ENCODE measurements around the gene OSBPL5.

The OSBPL5 gene

DNA sequence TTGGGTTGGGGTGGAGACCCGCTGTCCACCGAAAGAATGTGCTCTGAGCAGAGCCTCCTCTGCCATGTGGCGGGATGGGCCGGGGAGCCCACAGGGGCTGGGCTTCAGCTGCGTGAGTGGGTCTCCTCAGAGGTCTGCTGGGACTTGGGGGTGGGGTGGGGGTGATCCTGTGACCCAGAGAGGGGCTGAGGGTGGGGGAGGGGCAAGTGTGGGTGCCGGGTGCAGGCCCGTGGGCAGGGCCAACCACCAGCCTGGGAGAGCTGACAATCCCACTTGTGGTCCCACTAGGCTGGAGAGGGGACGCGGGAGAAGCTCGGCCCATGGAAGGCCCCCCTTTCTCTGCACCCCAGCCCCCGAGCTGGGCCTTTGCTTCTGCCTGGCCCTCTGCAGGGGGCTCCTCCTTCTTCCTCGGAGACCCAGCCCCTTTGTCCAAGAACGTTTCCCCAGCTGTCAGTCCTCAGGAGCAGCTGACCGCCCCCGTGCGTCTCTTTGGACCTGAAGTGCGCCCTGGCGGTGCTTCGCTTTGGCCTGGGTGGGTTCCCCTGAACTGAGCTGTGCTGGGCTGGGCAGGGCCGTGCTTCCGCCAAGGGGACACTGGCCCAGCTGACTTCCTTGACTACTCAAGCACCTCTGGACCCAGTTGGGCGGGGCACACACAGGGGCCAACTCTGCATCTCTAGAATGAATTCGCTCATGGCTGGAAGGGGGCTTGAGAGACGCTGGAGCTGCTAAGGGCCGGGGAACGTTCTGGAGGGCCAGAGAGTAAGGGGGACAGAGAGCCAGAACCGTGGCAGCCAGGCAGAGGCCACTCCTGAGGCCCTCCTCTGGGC lies 30.2 kb downstream of the OSBPL5 start:
- Histone ChIP-seq H3K36me3 (ENCODE audit: control insufficient read depth in 2 of 2, insufficient read depth in 1 of 2, low read length in 2 of 2) (no peaks in the 10 kb centered on the region), H3K4me1 (ENCODE audit: control insufficient read depth, insufficient read depth, low read length) (no peaks in the 10 kb centered on the region)
- CTCF ChIA-PET = interaction anchor here (0.7 kb wide), 1 partner anchor 248 kb away, joined by 3 read pairs; no protein-coding TSS in a partner anchor

More for the DNA sequence above, 30.2 kb downstream of the OSBPL5 start:
- no peak for TF ChIP-seq ZFP41 (tag by site-specific recombination; IDR thresholded peaks at IDR 0.05; ENCODE audit: borderline replicate concordance)
- TF ChIP-seq ZNF501 (tag by site-specific recombination; IDR thresholded peaks at IDR 0.05) = no peak
- no peak for TF ChIP-seq HOXA7 (CRISPR knock-in tag; IDR thresholded peaks at IDR 0.05; ENCODE audit: borderline replicate concordance)
- TF ChIP-seq TCF7L2 (IDR thresholded peaks at IDR 0.05; ENCODE audit: borderline replicate concordance, low read depth, low read length) = no peak
- TF ChIP-seq, protein P1, sequence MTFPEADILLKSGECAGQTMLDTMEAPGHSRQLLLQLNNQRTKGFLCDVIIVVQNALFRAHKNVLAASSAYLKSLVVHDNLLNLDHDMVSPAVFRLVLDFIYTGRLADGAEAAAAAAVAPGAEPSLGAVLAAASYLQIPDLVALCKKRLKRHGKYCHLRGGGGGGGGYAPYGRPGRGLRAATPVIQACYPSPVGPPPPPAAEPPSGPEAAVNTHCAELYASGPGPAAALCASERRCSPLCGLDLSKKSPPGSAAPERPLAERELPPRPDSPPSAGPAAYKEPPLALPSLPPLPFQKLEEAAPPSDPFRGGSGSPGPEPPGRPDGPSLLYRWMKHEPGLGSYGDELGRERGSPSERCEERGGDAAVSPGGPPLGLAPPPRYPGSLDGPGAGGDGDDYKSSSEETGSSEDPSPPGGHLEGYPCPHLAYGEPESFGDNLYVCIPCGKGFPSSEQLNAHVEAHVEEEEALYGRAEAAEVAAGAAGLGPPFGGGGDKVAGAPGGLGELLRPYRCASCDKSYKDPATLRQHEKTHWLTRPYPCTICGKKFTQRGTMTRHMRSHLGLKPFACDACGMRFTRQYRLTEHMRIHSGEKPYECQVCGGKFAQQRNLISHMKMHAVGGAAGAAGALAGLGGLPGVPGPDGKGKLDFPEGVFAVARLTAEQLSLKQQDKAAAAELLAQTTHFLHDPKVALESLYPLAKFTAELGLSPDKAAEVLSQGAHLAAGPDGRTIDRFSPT (tag by site-specific recombination; IDR thresholded peaks at IDR 0.05) = no peak
- TF ChIP-seq, protein P2, sequence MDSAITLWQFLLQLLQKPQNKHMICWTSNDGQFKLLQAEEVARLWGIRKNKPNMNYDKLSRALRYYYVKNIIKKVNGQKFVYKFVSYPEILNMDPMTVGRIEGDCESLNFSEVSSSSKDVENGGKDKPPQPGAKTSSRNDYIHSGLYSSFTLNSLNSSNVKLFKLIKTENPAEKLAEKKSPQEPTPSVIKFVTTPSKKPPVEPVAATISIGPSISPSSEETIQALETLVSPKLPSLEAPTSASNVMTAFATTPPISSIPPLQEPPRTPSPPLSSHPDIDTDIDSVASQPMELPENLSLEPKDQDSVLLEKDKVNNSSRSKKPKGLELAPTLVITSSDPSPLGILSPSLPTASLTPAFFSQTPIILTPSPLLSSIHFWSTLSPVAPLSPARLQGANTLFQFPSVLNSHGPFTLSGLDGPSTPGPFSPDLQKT (IDR thresholded peaks at IDR 0.05; ENCODE audit: borderline replicate concordance, low read depth, low read length) = no peak
- no peak for TF ChIP-seq ZNF391 (tag by site-specific recombination; IDR thresholded peaks at IDR 0.05; ENCODE audit: borderline replicate concordance, low read depth)
- no peak for TF ChIP-seq ZNF76 (tag by site-specific recombination; IDR thresholded peaks at IDR 0.05; ENCODE audit: borderline replicate concordance, low read depth)
- TF ChIP-seq, protein P3, sequence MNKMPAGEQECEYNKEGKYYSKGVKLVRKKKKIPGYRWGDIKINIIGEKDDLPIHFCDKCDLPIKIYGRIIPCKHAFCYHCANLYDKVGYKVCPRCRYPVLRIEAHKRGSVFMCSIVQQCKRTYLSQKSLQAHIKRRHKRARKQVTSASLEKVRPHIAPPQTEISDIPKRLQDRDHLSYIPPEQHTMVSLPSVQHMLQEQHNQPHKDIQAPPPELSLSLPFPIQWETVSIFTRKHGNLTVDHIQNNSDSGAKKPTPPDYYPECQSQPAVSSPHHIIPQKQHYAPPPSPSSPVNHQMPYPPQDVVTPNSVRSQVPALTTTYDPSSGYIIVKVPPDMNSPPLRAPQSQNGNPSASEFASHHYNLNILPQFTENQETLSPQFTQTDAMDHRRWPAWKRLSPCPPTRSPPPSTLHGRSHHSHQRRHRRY (tag by site-specific recombination; IDR thresholded peaks at IDR 0.05) = no peak
- TF ChIP-seq ZNF350 (tag by site-specific recombination; IDR thresholded peaks at IDR 0.05) = no peak
- no peak for TF ChIP-seq ZNF138 (tag by site-specific recombination; IDR thresholded peaks at IDR 0.05; ENCODE audit: borderline replicate concordance)
- no peak for TF ChIP-seq ZNF658 (tag by site-specific recombination; IDR thresholded peaks at IDR 0.05)
- TF ChIP-seq, protein P4, sequence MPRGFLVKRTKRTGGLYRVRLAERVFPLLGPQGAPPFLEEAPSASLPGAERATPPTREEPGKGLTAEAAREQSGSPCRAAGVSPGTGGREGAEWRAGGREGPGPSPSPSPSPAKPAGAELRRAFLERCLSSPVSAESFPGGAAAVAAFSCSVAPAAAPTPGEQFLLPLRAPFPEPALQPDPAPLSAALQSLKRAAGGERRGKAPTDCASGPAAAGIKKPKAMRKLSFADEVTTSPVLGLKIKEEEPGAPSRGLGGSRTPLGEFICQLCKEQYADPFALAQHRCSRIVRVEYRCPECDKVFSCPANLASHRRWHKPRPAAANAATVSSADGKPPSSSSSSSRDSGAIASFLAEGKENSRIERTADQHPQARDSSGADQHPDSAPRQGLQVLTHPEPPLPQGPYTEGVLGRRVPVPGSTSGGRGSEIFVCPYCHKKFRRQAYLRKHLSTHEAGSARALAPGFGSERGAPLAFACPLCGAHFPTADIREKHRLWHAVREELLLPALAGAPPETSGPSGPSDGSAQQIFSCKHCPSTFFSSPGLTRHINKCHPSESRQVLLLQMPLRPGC (tag by site-specific recombination; IDR thresholded peaks at IDR 0.05) = no peak
- TF ChIP-seq, protein P5, sequence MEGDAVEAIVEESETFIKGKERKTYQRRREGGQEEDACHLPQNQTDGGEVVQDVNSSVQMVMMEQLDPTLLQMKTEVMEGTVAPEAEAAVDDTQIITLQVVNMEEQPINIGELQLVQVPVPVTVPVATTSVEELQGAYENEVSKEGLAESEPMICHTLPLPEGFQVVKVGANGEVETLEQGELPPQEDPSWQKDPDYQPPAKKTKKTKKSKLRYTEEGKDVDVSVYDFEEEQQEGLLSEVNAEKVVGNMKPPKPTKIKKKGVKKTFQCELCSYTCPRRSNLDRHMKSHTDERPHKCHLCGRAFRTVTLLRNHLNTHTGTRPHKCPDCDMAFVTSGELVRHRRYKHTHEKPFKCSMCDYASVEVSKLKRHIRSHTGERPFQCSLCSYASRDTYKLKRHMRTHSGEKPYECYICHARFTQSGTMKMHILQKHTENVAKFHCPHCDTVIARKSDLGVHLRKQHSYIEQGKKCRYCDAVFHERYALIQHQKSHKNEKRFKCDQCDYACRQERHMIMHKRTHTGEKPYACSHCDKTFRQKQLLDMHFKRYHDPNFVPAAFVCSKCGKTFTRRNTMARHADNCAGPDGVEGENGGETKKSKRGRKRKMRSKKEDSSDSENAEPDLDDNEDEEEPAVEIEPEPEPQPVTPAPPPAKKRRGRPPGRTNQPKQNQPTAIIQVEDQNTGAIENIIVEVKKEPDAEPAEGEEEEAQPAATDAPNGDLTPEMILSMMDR (tag by site-specific recombination; IDR thresholded peaks at IDR 0.05) = no peak
- no peak for TF ChIP-seq ZNF701 (tag by site-specific recombination; IDR thresholded peaks at IDR 0.05)
- TF ChIP-seq, protein P6, sequence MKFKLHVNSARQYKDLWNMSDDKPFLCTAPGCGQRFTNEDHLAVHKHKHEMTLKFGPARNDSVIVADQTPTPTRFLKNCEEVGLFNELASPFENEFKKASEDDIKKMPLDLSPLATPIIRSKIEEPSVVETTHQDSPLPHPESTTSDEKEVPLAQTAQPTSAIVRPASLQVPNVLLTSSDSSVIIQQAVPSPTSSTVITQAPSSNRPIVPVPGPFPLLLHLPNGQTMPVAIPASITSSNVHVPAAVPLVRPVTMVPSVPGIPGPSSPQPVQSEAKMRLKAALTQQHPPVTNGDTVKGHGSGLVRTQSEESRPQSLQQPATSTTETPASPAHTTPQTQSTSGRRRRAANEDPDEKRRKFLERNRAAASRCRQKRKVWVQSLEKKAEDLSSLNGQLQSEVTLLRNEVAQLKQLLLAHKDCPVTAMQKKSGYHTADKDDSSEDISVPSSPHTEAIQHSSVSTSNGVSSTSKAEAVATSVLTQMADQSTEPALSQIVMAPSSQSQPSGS (tag by site-specific recombination; IDR thresholded peaks at IDR 0.05; ENCODE audit: low read depth) = no peak
- no peak for TF ChIP-seq ZBTB17 (tag by site-specific recombination; IDR thresholded peaks at IDR 0.05)
- TF ChIP-seq, protein P7, sequence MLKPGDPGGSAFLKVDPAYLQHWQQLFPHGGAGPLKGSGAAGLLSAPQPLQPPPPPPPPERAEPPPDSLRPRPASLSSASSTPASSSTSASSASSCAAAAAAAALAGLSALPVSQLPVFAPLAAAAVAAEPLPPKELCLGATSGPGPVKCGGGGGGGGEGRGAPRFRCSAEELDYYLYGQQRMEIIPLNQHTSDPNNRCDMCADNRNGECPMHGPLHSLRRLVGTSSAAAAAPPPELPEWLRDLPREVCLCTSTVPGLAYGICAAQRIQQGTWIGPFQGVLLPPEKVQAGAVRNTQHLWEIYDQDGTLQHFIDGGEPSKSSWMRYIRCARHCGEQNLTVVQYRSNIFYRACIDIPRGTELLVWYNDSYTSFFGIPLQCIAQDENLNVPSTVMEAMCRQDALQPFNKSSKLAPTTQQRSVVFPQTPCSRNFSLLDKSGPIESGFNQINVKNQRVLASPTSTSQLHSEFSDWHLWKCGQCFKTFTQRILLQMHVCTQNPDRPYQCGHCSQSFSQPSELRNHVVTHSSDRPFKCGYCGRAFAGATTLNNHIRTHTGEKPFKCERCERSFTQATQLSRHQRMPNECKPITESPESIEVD (tag by site-specific recombination; IDR thresholded peaks at IDR 0.05) = no peak
- no peak for TF ChIP-seq SCRT2 (tag by site-specific recombination; IDR thresholded peaks at IDR 0.05)
- no peak for TF ChIP-seq ZNF354C (tag by site-specific recombination; IDR thresholded peaks at IDR 0.05; ENCODE audit: borderline replicate concordance, low read depth)
- H3K27ac ChIP-seq (ENCODE audit: extremely low read depth, low read depth, low read length) = no peak overlapping the region
- POLR2A ChIA-PET = interaction anchor here (0.6 kb wide), 1 partner anchor 28 kb away, joined by 5 read pairs; no protein-coding TSS in a partner anchor
- H3K9me3 ChIP-seq (ENCODE audit: control insufficient read depth, insufficient read depth, low read depth, low read length) = no peaks in the 10 kb centered on the region
- no peak overlapping the region for H3K4me3 ChIP-seq (ENCODE audit: low read depth, low read length)

Measured in HEK293 (cell line).